HFFc6 (cell line): ENCODE measurements around the gene STX17. TPM values are rescaled to one million over a fixed set of nuclear protein-coding genes. Genes with fewer than 3 reads are reported as not detected.

ENCODE experiments used
- DNase-seq: peaks from one replicate; pipeline ENCODE4 v3.0.0-alpha.2; 2018
- H3K27ac Mint-ChIP-seq: 2 replicates; pipeline ENCODE4 v1.8.0; 2020; ENCODE audit warnings: mild to moderate bottlenecking, mixed read lengths
- H3K27me3 Mint-ChIP-seq: 2 replicates; pipeline ENCODE4 v1.8.0; 2021; ENCODE audit warnings: mild to moderate bottlenecking, moderate library complexity, mixed read lengths; ENCODE audit not compliant: insufficient read depth
- H3K36me3 Mint-ChIP-seq: 2 replicates; pipeline ENCODE4 v1.8.0; 2021; ENCODE audit warnings: low read depth, mixed read lengths
- H3K4me1 Mint-ChIP-seq: 2 replicates; pipeline ENCODE4 v1.8.0; 2020; ENCODE audit warnings: low read depth, mixed read lengths
- H3K4me3 Mint-ChIP-seq: 2 replicates; pipeline ENCODE4 v1.8.0; 2020; ENCODE audit warnings: mild to moderate bottlenecking, moderate library complexity, mixed read lengths
- H3K9me3 Mint-ChIP-seq: 2 replicates; pipeline ENCODE4 v1.8.0; 2020; ENCODE audit warnings: mild to moderate bottlenecking, mixed read lengths
- CTCF ChIP-seq: fragments of 200-600 bp; sonication (generic); IDR thresholded peaks from 2 replicates; pipeline ENCODE4 v1.5.0; 2021; ENCODE audit warnings: antibody characterized with exemption, mild to moderate bottlenecking
- total RNA-seq, 6 experiments: library from RNA; stranded (reverse); fragmentation: NEBNext Ultra II Directional; extraction: Animal tissue kit (Norgen Biotek cat#: 25700); gene quantifications; 2 replicates in 1 of 6; 3 replicates in 5 of 6; pipeline ENCODE4 v1.2.3, GENCODE V29; 2021

Gene STX17
- total RNA-seq, 6 experiments from 2014 or later: 15.3 to 18.7 (median 15.6) TPM

DNA sequence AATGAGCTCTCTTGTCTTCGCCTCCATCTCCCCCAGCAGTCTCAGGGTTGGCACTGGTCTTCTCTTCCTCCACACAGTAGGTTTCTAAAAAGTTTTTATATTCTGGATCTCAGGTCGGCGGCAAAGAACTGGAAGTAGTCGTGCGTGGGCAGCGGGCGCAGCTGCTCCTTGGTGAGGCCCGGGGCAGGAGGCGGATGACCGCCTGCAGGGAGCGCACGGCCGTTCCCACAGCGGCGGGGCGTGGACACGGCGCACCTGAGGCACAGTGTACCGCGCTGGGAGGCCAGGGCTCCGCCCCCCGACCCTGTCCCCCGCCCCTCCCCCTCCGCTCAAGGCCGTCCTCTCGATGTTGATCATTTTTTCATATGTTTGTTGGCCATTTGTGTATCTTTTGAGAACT lies 92.4 kb downstream of the STX17 start:
- H3K4me1 Mint-ChIP-seq: no peaks in the 10 kb centered on the region

GRCh38 chr9:99999797-100000196 lies 93.3 kb downstream of the STX17 start:
- H3K9me3 Mint-ChIP-seq: no peaks in the 10 kb centered on the region
- H3K4me1 Mint-ChIP-seq: no peaks in the 10 kb centered on the region
- H3K4me3 Mint-ChIP-seq: no peak overlapping the region
- TF ChIP-seq CTCF: no peak
- H3K27me3 Mint-ChIP-seq: no peaks in the 10 kb centered on the region
- H3K27ac Mint-ChIP-seq: no peak overlapping the region
- H3K36me3 Mint-ChIP-seq: peaks cover 21% of the 10 kb centered on the region
- DNase-seq: no peak

More for the DNA sequence above, 92.4 kb downstream of the STX17 start:
- H3K9me3 Mint-ChIP-seq: no peaks in the 10 kb centered on the region; the same call in 1 of the 2 replicates
- H3K4me3 Mint-ChIP-seq: no peak overlapping the region
- no peaks in the 10 kb centered on the region for H3K27me3 Mint-ChIP-seq
- H3K36me3 Mint-ChIP-seq: peaks cover 26% of the 10 kb centered on the region
- no peak for TF ChIP-seq CTCF
- no peak overlapping the region for H3K27ac Mint-ChIP-seq
- no peak for DNase-seq

- peak; percentile 48 for DNase-seq
- TF ChIP-seq CTCF: peak; percentile 90
- H3K4me1 Mint-ChIP-seq: no peaks in the 10 kb centered on the region
- H3K27me3 Mint-ChIP-seq: no peaks in the 10 kb centered on the region
- H3K4me3 Mint-ChIP-seq: no peak overlapping the region
- peaks cover 10% of the 10 kb centered on the region for H3K36me3 Mint-ChIP-seq
- H3K9me3 Mint-ChIP-seq: peaks cover 7% of the 10 kb centered on the region
- H3K27ac Mint-ChIP-seq: no peak overlapping the region
These were observed 104.7 kb downstream of the STX17 start for GRCh38 chr9:100011062-100011681.

DNA sequence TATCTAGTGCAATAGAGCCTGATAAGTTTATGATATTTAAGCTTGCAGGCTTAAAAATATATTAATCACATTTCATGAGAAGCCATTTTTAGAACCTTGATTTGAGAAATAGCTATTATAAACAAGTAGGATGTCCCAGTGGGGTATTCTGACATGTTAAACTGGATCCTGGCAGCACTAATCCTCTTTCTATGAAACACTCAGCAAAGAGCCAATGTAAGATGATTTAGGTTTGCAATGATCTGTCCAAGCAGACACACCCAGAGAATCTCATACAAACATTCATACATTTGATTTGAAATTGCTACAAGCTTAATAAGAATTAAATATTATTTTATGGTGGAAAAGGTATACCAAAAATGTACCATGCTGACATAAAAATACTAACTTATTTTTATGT lies 105.8 kb downstream of the STX17 start:
- Mint-ChIP-seq H3K9me3 (peaks cover 7% of the 10 kb centered on the region), H3K36me3 (peaks cover 10% of the 10 kb centered on the region), H3K27me3 (no peaks in the 10 kb centered on the region), H3K27ac (no peak overlapping the region), H3K4me1 (no peaks in the 10 kb centered on the region), H3K4me3 (no peak overlapping the region)
- no peak for TF ChIP-seq CTCF
- no peak for DNase-seq

DNA sequence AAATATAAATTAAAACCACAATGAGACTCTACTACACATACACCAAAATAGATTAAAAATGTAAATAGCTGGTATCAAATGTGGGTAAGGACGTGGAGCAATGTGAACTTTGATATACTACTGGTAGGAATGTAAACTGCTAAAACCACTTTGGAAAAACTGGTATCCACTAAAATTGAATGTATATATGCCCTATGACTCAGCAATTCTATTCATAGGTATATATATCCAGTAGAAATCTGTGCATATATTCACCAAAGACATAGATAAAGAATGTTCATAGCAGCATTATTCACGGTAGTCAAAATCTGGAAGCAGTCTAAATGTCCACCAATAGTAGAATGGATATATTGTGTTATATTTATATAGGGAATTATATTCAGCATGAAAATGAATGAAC lies 107.1 kb downstream of the STX17 start:
- peaks cover 10% of the 10 kb centered on the region for H3K36me3 Mint-ChIP-seq
- DNase-seq: no peak
- H3K4me1 Mint-ChIP-seq: no peaks in the 10 kb centered on the region
- H3K9me3 Mint-ChIP-seq: peaks cover 7% of the 10 kb centered on the region
- peak; percentile 41 for TF ChIP-seq CTCF
- H3K27ac Mint-ChIP-seq: no peak overlapping the region
- no peak overlapping the region for H3K4me3 Mint-ChIP-seq
- H3K27me3 Mint-ChIP-seq: no peaks in the 10 kb centered on the region
